Ishikawa (cell line): ENCODE data around the gene OPCML.

Experiments used
- CEBPB ChIP-seq: IDR thresholded peaks from 2 replicates; pipeline ENCODE4 v1.6.1; 2012
- CREB1 ChIP-seq: IDR thresholded peaks from 2 replicates; pipeline ENCODE4 v1.6.1; 2012; ENCODE audit warnings: low read depth
- EGR1 ChIP-seq: IDR thresholded peaks from 2 replicates; pipeline ENCODE4 v1.6.1; 2012
- EP300 ChIP-seq: IDR thresholded peaks from 2 replicates; pipeline ENCODE4 v1.6.1; 2012; ENCODE audit warnings: borderline replicate concordance
- FOXM1 ChIP-seq: IDR thresholded peaks from 2 replicates; pipeline ENCODE4 v1.6.1; 2012; ENCODE audit warnings: low read depth, borderline replicate concordance
- MAX ChIP-seq: IDR thresholded peaks from 2 replicates; pipeline ENCODE4 v1.6.1; 2012
- NFIC ChIP-seq: IDR thresholded peaks from 2 replicates; pipeline ENCODE4 v1.6.1; 2012
- RAD21 ChIP-seq: IDR thresholded peaks from 2 replicates; pipeline ENCODE4 v1.6.1; 2012; ENCODE audit warnings: low read depth
- REST ChIP-seq: IDR thresholded peaks from 2 replicates; pipeline ENCODE4 v1.6.1; 2012; ENCODE audit warnings: low read depth, mild to moderate bottlenecking
- TAF1 ChIP-seq: IDR thresholded peaks from 2 replicates; pipeline ENCODE4 v1.6.1; 2012; ENCODE audit warnings: low read depth, mild to moderate bottlenecking
- TCF12 ChIP-seq: IDR thresholded peaks from 2 replicates; pipeline ENCODE4 v1.6.1; 2012; ENCODE audit warnings: low read depth
- TEAD4 ChIP-seq: IDR thresholded peaks from 2 replicates; pipeline ENCODE4 v1.6.1; 2012
- YY1 ChIP-seq: IDR thresholded peaks from 2 replicates; pipeline ENCODE4 v1.6.1; 2012; ENCODE audit warnings: low read depth
- ZBTB7A ChIP-seq: IDR thresholded peaks from 2 replicates; pipeline ENCODE4 v1.6.1; 2012; ENCODE audit warnings: low read depth
- TF ChIP-seq, protein P1 (sequence below): IDR thresholded peaks from 2 replicates; pipeline ENCODE4 v1.6.1; 2012

Gene OPCML

GRCh38 chr11:132528181-132528580 is 1004.1 kb downstream of the OPCML start:
- no peak for TF ChIP-seq EP300
- no peak for TF ChIP-seq NFIC
- no peak for TF ChIP-seq TAF1
- TF ChIP-seq EGR1 = no peak
- no peak for TF ChIP-seq CREB1
- TF ChIP-seq, protein P1, sequence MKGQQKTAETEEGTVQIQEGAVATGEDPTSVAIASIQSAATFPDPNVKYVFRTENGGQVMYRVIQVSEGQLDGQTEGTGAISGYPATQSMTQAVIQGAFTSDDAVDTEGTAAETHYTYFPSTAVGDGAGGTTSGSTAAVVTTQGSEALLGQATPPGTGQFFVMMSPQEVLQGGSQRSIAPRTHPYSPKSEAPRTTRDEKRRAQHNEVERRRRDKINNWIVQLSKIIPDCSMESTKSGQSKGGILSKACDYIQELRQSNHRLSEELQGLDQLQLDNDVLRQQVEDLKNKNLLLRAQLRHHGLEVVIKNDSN = no peak
- TF ChIP-seq REST = no peak
- TF ChIP-seq CEBPB = no peak
- TF ChIP-seq TEAD4 = no peak
- TF ChIP-seq RAD21 = no peak
- TF ChIP-seq ZBTB7A = no peak
- no peak for TF ChIP-seq TCF12
- no peak for TF ChIP-seq FOXM1
- no peak for TF ChIP-seq MAX
- no peak for TF ChIP-seq YY1

- TF ChIP-seq MAX (no peak), TCF12 (no peak), EGR1 (no peak), TEAD4 (no peak), NFIC (no peak), TAF1 (no peak)
- TF ChIP-seq, protein P1 = no peak
Measured at GRCh38 chr11:132523929-132524328, 1008.4 kb downstream of the OPCML start.

DNA sequence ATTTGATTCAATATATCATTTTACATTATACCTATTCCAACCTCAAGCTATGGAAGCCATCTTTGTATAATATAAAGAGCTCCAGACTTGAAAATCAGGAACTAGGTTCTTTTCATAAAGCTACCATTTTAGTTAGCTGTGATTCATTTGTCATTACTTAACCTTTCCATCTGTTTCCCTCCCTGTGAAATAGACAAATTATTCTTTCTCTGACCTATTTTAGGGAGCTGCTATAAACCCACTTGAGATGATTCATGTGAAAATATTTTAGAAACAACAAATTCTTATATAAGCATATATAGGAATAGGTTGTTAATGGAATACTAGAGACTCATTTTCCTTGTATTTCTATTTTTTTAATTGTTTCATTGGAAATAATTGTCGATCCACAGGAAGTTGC is 1012.1 kb downstream of the OPCML start:
- TF ChIP-seq ZBTB7A (no peak), RAD21 (no peak), FOXM1 (no peak), TAF1 (no peak), YY1 (no peak), TEAD4 (no peak), NFIC (no peak), TCF12 (no peak), EP300 (no peak), EGR1 (no peak), REST (no peak), MAX (no peak)
- TF ChIP-seq, protein P1 = no peak

- TF ChIP-seq FOXM1 (no peak), CREB1 (no peak), MAX (no peak), NFIC (no peak), TCF12 (no peak), EP300 (no peak), RAD21 (no peak), EGR1 (no peak)
- TF ChIP-seq, protein P1 = no peak
Measured at GRCh38 chr11:132519241-132519815, 1013.0 kb downstream of the OPCML start.

DNA sequence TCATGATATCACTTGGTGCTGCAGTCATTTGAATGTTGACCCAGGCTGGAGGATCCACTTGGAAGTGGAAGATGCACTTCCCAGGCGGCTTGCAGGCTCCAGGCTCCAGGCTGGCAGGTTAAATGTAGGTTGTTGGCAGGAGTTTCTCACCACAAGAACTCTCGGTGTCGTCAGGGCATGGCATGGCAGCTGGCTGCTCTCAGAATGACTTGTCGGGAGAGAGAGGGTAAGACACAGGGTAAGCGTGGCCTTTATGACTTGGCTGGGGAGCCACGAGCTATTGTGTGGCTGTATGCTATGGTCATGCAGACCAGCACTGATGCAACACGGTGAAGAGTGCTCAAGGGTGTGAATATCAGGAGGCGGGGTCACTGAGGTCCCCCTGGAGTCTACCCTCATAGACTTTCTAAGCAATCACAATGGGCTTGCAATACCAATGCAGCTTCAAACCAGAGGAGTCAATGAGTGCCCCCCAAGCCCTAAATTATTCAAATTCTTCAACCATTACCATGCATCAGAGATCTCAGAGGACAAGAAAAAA is 1027.7 kb downstream of the OPCML start:
- TF ChIP-seq EP300 (no peak), ZBTB7A (no peak), NFIC (no peak), REST (no peak), EGR1 (no peak), RAD21 (no peak), MAX (no peak), CREB1 (no peak), TAF1 (no peak)
- TF ChIP-seq, protein P1 = no peak
